ENCODE data around the gene CLRN2. TPM values are rescaled to one million over a fixed set of nuclear protein-coding genes. Genes with fewer than 3 reads are reported as not detected.

CLRN2 gene
- total and polyA plus RNA-seq, 2 experiments from 2014 or later: not detected

DNA sequence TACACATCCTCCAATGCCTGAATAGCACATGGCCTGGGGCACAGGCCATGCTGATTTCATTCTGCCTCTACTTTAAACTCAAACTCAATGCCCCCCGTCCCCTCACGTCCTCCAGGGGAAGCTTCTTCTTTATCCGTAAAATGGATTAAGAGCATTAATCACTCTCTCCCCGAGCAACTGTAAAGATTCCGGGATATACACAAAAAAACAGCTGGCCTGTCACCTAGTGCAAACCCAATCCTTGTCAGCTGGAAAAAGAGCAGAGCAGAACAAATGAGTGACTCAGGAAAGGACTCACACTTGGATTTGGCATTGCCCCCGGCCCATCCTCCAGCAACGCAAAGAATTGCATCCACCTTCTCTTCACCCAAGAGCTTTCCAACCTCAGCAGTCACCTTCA lies 10.9 kb upstream of the CLRN2 start:
- no peak for DNase-seq (ENCODE audit: low read depth in 1 of 2, low spot score in 1 of 2)
- Histone ChIP-seq H3K4me3 (no peak overlapping the region), H3K27ac (no peak overlapping the region), H3K4me1 (ENCODE audit: low read depth) (no peaks in the 10 kb centered on the region), H3K9me3 (ENCODE audit: low read depth) (no peaks in the 10 kb centered on the region), H3K36me3 (peaks cover 42% of the 10 kb centered on the region), H3K27me3 (no peaks in the 10 kb centered on the region)
- TF ChIP-seq, protein P1, sequence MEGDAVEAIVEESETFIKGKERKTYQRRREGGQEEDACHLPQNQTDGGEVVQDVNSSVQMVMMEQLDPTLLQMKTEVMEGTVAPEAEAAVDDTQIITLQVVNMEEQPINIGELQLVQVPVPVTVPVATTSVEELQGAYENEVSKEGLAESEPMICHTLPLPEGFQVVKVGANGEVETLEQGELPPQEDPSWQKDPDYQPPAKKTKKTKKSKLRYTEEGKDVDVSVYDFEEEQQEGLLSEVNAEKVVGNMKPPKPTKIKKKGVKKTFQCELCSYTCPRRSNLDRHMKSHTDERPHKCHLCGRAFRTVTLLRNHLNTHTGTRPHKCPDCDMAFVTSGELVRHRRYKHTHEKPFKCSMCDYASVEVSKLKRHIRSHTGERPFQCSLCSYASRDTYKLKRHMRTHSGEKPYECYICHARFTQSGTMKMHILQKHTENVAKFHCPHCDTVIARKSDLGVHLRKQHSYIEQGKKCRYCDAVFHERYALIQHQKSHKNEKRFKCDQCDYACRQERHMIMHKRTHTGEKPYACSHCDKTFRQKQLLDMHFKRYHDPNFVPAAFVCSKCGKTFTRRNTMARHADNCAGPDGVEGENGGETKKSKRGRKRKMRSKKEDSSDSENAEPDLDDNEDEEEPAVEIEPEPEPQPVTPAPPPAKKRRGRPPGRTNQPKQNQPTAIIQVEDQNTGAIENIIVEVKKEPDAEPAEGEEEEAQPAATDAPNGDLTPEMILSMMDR (IDR thresholded peaks at IDR 0.05; ENCODE audit: low read depth, low read length): no peak

DNA sequence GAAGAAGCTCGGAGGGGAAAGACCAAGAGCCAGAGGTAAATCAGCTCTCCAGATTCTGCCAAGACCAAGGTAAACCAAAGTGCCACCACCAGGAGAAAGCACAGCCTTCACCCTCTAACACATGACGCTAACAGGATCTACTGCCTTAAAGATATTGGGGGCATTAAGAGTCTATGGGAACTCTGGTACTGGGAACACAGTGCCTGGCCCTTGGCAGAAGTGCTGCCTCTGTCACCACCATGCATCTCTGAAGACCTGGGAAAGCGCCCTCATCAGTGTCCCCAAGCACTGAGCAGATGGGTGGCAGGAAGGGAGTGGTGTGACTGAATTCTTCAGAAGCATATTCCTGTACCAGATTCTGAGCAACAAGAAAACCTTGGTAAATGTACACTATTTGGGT lies 4.4 kb upstream of the CLRN2 start:
- H3K9me3 ChIP-seq (ENCODE audit: low read depth): no peaks in the 10 kb centered on the region
- H3K4me1 ChIP-seq (ENCODE audit: low read depth): peaks cover 8% of the 10 kb centered on the region
- H3K27me3 ChIP-seq: no peaks in the 10 kb centered on the region
- H3K4me3 ChIP-seq: peak overlapping the region; percentile 43
- peak overlapping the region; percentile 74 for H3K27ac ChIP-seq
- H3K36me3 ChIP-seq: peaks cover 11% of the 10 kb centered on the region
- no peak for DNase-seq (ENCODE audit: low read depth in 1 of 2, low spot score in 1 of 2)
- TF ChIP-seq, protein P1 (IDR thresholded peaks at IDR 0.05; ENCODE audit: low read depth, low read length): no peak

DNA sequence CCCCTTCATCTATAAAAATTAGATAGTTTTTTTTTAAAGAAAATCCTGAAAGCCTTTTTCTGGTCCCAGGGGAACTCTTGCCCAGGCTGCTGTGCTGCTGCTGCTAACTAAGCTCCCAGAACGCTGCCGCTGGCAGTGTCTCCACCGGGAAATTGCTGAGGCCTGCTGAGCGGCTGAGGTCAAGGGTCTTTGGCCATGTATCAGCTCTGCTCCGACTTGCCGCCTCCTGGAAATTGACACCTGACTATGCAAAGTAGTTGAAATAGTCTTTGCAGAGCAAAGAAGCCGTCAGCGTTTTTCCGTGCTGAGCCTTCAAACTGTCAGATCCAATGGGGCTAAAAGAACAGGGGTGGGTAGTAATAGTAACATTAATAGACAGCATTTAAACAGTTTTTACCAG lies 3.9 kb upstream of the CLRN2 start:
- H3K9me3 ChIP-seq (ENCODE audit: low read depth): no peaks in the 10 kb centered on the region
- H3K27ac ChIP-seq: peak overlapping the region; percentile 74
- H3K36me3 ChIP-seq: peaks cover 11% of the 10 kb centered on the region
- peak; percentile 45 to 71 for DNase-seq (ENCODE audit: low read depth in 1 of 2, low spot score in 1 of 2)
- no peaks in the 10 kb centered on the region for H3K27me3 ChIP-seq
- H3K4me1 ChIP-seq (ENCODE audit: low read depth): peaks cover 8% of the 10 kb centered on the region
- TF ChIP-seq, protein P1 (IDR thresholded peaks at IDR 0.05; ENCODE audit: low read depth, low read length): no peak
- peak overlapping the region; percentile 43 for H3K4me3 ChIP-seq

DNA sequence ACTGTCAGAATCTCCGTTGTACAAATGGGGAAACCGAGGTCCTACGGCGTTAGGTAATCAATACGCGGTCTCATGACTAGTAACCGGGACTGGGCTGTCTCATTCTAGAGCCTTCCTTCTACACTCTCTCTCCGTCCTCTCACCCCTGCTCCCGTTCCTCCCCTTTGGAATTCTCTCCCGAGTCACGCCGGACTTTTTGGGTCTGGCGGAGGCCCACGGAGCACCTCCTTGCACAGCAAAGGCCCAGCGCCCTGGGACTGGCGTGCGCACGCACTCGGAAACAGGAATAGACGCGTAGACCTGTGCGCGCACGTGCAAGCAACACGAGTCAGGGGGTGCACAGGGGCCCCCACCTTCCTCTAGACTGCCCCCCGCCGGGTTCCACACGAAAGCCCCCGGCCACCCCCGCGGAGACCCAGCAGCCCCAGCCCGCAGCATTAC lies 3.4 kb upstream of the CLRN2 start:
- Histone ChIP-seq H3K27me3 (no peaks in the 10 kb centered on the region), H3K4me1 (ENCODE audit: low read depth) (peaks cover 8% of the 10 kb centered on the region), H3K9me3 (ENCODE audit: low read depth) (no peaks in the 10 kb centered on the region), H3K4me3 (peak overlapping the region; percentile 43), H3K27ac (peak overlapping the region; percentile 74), H3K36me3 (peaks cover 8% of the 10 kb centered on the region)
- DNase-seq (ENCODE audit: low read depth in 1 of 2, low spot score in 1 of 2): peak; percentile 60 to 62
- TF ChIP-seq, protein P1 (IDR thresholded peaks at IDR 0.05; ENCODE audit: low read depth, low read length): no peak

DNA sequence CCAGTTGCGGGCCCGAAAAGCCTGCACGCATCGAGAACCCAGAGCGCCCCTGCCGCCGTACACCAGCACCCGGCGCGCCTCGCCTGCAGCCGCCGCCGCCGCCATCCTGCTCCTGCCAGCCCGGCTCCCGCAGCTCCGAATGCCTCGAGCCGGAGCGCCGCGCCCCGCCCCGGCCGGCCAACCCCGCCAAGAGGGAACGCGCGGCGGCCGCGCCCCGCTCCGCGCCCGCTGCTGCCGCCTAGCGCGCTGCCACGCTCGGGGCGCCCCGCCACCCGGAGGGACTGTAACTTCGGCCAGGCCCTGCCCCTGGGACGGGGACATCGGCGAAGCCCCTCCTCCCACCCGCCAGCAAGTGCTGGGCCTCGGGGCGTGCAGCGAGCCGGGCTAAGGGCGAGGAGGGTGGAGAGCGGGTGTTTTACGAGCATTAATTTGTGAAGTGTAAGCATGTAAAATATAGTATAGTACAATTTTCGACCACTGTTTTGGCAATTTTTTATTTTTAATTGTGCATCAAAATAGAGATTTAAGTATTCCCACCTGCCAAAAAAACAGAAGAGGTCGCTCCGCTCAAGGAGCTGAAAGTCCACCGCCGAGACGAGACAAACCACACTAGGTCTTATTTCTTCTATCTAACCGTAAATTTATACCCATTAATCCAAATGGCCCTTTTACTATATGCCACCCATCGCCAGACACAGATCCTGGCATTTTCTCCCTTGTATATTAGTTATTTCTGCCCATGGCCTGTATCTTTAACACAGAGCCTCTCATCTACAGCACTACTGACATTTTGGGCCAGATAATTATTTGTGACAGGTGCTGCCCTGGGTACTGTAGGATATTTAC lies 2.8 kb upstream of the CLRN2 start, which contains the start of gene QDPR:
Gene QDPR (minus strand): TSS at position 141 of the 846 bp plus-strand sequence. CDS start 36 bp downstream, at position 105.
- H3K9me3 ChIP-seq (ENCODE audit: low read depth): no peaks in the 10 kb centered on the region
- peak within 1 kb of the TSS; percentile 43 for H3K4me3 ChIP-seq
- TF ChIP-seq, protein P1 (IDR thresholded peaks at IDR 0.05; ENCODE audit: low read depth, low read length): peak; percentile 21
- peaks cover 8% of the 10 kb centered on the region for H3K4me1 ChIP-seq (ENCODE audit: low read depth)
- H3K27ac ChIP-seq: peak within 1 kb of the TSS; percentile 74
- H3K27me3 ChIP-seq: no peaks in the 10 kb centered on the region
- peak; percentile 76 to 95 for DNase-seq (ENCODE audit: low read depth in 1 of 2, low spot score in 1 of 2)
- H3K36me3 ChIP-seq: peaks cover 5% of the 10 kb centered on the region
